CD4-positive, alpha-beta T cell (primary cell): ENCODE measurements around the gene ELMO1. TPM values are rescaled to one million over a fixed set of nuclear protein-coding genes. Genes with fewer than 3 reads are reported as not detected.

Experiments
- ATAC-seq: fragments of 200-7000 bp; cut with Tn5 transposase; one replicate; pipeline ENCODE4 v1.10.0; 2022; ENCODE audit warnings: mild to moderate bottlenecking; ENCODE audit not compliant: poor library complexity
- CTCF ChIA-PET: fragments of 350-600 bp; sonication (Branson Sonifier 250); formaldehyde crosslinking; loops from one replicate; lab custom pipeline; 2021; ENCODE audit warnings: antibody characterized with exemption, inconsistent platforms; lab: Charles Lee
- POLR2A ChIA-PET: fragments of 350-600 bp; sonication (Branson Sonifier 250); formaldehyde crosslinking; loops from one replicate; lab custom pipeline; 2021; ENCODE audit warnings: antibody characterized with exemption, inconsistent platforms; lab: Charles Lee
- DNase-seq, 14 experiments: peaks; one replicate each; pipeline ENCODE4 v3.0.0-alpha.2; 2013 to 2020; ENCODE audit warnings: mixed read lengths in 2 of 14
- H3K27ac ChIP-seq, 2 donors: one replicate each; pipeline versions ENCODE4 v1.5.1 to v1.7.0; 2013; ENCODE audit warnings: low read length in 2 of 2, low read depth in 1 of 2, mild to moderate bottlenecking in 1 of 2
- H3K27me3 ChIP-seq, 2 experiments: 1 replicate in 1 of 2; 2 replicates in 1 of 2; pipeline versions ENCODE4 v1.6.1 to v1.7.0; 2013; ENCODE audit warnings: low read length in 2 of 2, control low read depth in 1 of 2, mild to moderate bottlenecking in 1 of 2, moderate library complexity in 1 of 2; ENCODE audit not compliant: insufficient read depth in 2 of 2, control insufficient read depth in 1 of 2
- H3K36me3 ChIP-seq: one replicate; pipeline ENCODE4 v1.6.1; 2013; ENCODE audit warnings: low read length, control low read depth; ENCODE audit not compliant: insufficient read depth
- H3K4me1 ChIP-seq: one replicate; pipeline ENCODE4 v1.6.1; 2013; ENCODE audit warnings: low read length, control low read depth; ENCODE audit not compliant: insufficient read depth
- H3K4me3 ChIP-seq: one replicate; pipeline ENCODE4 v1.5.1; 2013; ENCODE audit warnings: mild to moderate bottlenecking, low read length, moderate library complexity
- H3K9me3 ChIP-seq, 2 experiments: 1 replicate in 1 of 2; 2 replicates in 1 of 2; pipeline versions ENCODE4 v1.6.1 to v1.7.0; 2013; ENCODE audit warnings: low read length in 2 of 2, mild to moderate bottlenecking in 2 of 2, control low read depth in 1 of 2, moderate library complexity in 1 of 2; ENCODE audit not compliant: control insufficient read depth in 1 of 2, insufficient read depth in 1 of 2
- H3K27ac Mint-ChIP-seq: one replicate; pipeline ENCODE4 v1.8.0; 2020; ENCODE audit warnings: mixed read lengths
- H3K27me3 Mint-ChIP-seq: one replicate; pipeline ENCODE4 v1.8.0; 2021; ENCODE audit warnings: mixed read lengths
- H3K36me3 Mint-ChIP-seq: one replicate; pipeline ENCODE4 v1.8.0; 2021; ENCODE audit warnings: low read depth, mixed read lengths
- H3K4me1 Mint-ChIP-seq: one replicate; pipeline ENCODE4 v1.8.0; 2021; ENCODE audit warnings: low read depth, mixed read lengths
- H3K4me3 Mint-ChIP-seq: one replicate; pipeline ENCODE4 v1.8.0; 2020; ENCODE audit warnings: mild to moderate bottlenecking, mixed read lengths
- H3K9me3 Mint-ChIP-seq: one replicate; pipeline ENCODE4 v1.8.0; 2020; ENCODE audit warnings: mixed read lengths
- CTCF ChIP-seq: fragments of 200-600 bp; IDR thresholded peaks from one replicate; pipeline ENCODE4 v1.8.0; 2022; ENCODE audit warnings: antibody characterized with exemption, mild to moderate bottlenecking
- intact Hi-C, 2 experiments: fragments of 100-400 bp; cut with DNase I in 1 of 2; cut with micrococcal nuclease in 1 of 2; formaldehyde crosslinking; loops; one replicate each; pipeline versions ENCODE4 v1.15.1 to v1.9.0; 2023 to 2025; cut with DNase I, micrococcal nuclease
- total RNA-seq, 174 experiments: library from RNA in 2 of 174; stranded (reverse) in 2 of 174; gene quantifications; one replicate each; pipeline ENCODE4 v1.2.3 and lab custom pipeline; 2021 to 2026

Gene ELMO1
- total RNA-seq, 2 experiments from 2014 or later, result 117 to 120 TPM

GRCh38 chr7:37265876-37266275, 182.8 kb downstream of the ELMO1 start:
- no peak overlapping the region for H3K4me3 Mint-ChIP-seq
- CTCF ChIA-PET, result interaction anchor here (0.9 kb wide), 1 partner anchor 183 kb away, joined by 3 read pairs; the partner anchor contains the start of gene ELMO1
- ATAC-seq (no peak), DNase-seq (no peak)
- H3K9me3 Mint-ChIP-seq, result no peaks in the 10 kb centered on the region
- H3K36me3 Mint-ChIP-seq, result peaks cover 42% of the 10 kb centered on the region
- POLR2A ChIA-PET, result no interaction called here
- H3K4me1 Mint-ChIP-seq, result peaks cover 51% of the 10 kb centered on the region
- H3K27ac Mint-ChIP-seq, result peak overlapping the region; percentile 61
- H3K9me3 ChIP-seq, result no peaks in the 10 kb centered on the region
- H3K36me3 ChIP-seq, result peaks cover 9% of the 10 kb centered on the region
- intact Hi-C loops, result no loop called here
- no peaks in the 10 kb centered on the region for H3K27me3 ChIP-seq
- H3K4me1 ChIP-seq, result peaks cover 10% of the 10 kb centered on the region
- TF ChIP-seq CTCF, result no peak
- peak overlapping the region in 1 of 2 donors; percentile 16 for H3K27ac ChIP-seq
- H3K4me3 ChIP-seq, result no peak overlapping the region
- H3K27me3 Mint-ChIP-seq, result no peaks in the 10 kb centered on the region

GRCh38 chr7:37265006-37265405, 183.7 kb downstream of the ELMO1 start:
- H3K9me3 ChIP-seq, result no peaks in the 10 kb centered on the region
- Mint-ChIP-seq H3K9me3 (no peaks in the 10 kb centered on the region), H3K27me3 (no peaks in the 10 kb centered on the region), H3K36me3 (peaks cover 33% of the 10 kb centered on the region), H3K4me1 (peaks cover 60% of the 10 kb centered on the region), H3K4me3 (no peak overlapping the region), H3K27ac (peak overlapping the region; percentile 61)
- H3K4me1 ChIP-seq, result peaks cover 14% of the 10 kb centered on the region
- POLR2A ChIA-PET, result no interaction called here
- no peak for TF ChIP-seq CTCF
- DNase-seq (no peak), ATAC-seq (no peak)
- H3K27ac ChIP-seq, result peak overlapping the region in 1 of 2 donors; percentile 16
- CTCF ChIA-PET, result interaction anchor here (0.9 kb wide), 1 partner anchor 184 kb away, joined by 3 read pairs; the partner anchor contains the start of gene ELMO1
- H3K36me3 ChIP-seq, result peaks cover 9% of the 10 kb centered on the region
- H3K4me3 ChIP-seq, result no peak overlapping the region
- intact Hi-C loops, result no loop called here
- H3K27me3 ChIP-seq, result no peaks in the 10 kb centered on the region

- TF ChIP-seq CTCF, result no peak
- Mint-ChIP-seq H3K36me3 (peaks cover 39% of the 10 kb centered on the region), H3K4me1 (peaks cover 65% of the 10 kb centered on the region), H3K27ac (no peak overlapping the region), H3K27me3 (no peaks in the 10 kb centered on the region), H3K4me3 (no peak overlapping the region), H3K9me3 (no peaks in the 10 kb centered on the region)
- intact Hi-C loops, result no loop called here
- Histone ChIP-seq H3K27ac (no peak overlapping the region), H3K36me3 (peaks cover 18% of the 10 kb centered on the region), H3K27me3 (no peaks in the 10 kb centered on the region), H3K4me1 (peaks cover 14% of the 10 kb centered on the region), H3K4me3 (no peak overlapping the region), H3K9me3 (no peaks in the 10 kb centered on the region)
- ATAC-seq (no peak), DNase-seq (no peak)
- ChIA-PET CTCF (no interaction called here), POLR2A (interaction anchor here (1.7 kb wide), 1 partner anchor 91 kb away, joined by 4 read pairs; no protein-coding TSS in a partner anchor)
Observed at GRCh38 chr7:37262181-37262580, 186.5 kb downstream of the ELMO1 start.
